H1 (cell line): ENCODE data around the gene ASTL. TPM values are rescaled to one million over a fixed set of nuclear protein-coding genes. Genes with fewer than 3 reads are reported as not detected.

Experiments
- CTCF ChIA-PET: fragments of 300-600 bp; sonication (Branson Sonifier 250); formaldehyde crosslinking; loops from one replicate; lab custom pipeline; 2021; ENCODE audit not compliant: partially characterized antibody; lab: Charles Lee
- POLR2A ChIA-PET: fragments of 300-600 bp; sonication (Branson Sonifier 250); formaldehyde crosslinking; loops from one replicate; lab custom pipeline; 2021; ENCODE audit warnings: inconsistent platforms; ENCODE audit not compliant: partially characterized antibody; lab: Charles Lee
- DNase-seq, 2 experiments: peaks; one replicate each; pipeline versions ENCODE4 v3.0.0 to v3.0.0-alpha.2; 2010 to 2022; ENCODE audit warnings: low spot score in 2 of 2, low read depth in 1 of 2, mixed read lengths in 1 of 2
- FAIRE-seq: peaks from 2 replicates; lab custom pipeline; 2011; peaks lifted over from hg19 to GRCh38; lab: Jason Lieb, UNC
- H2AFZ ChIP-seq: 2 replicates; pipeline ENCODE4 v1.8.1; 2012; ENCODE audit warnings: low read length, inconsistent platforms
- H2AK5ac ChIP-seq: 2 replicates; pipeline ENCODE4 v1.6.1; 2013; ENCODE audit warnings: low read depth, low read length
- H2BK120ac ChIP-seq: replicated peaks from 2 replicates; pipeline ENCODE3; 2013; ENCODE audit warnings: low read depth, low read length, inconsistent platforms
- H2BK12ac ChIP-seq: 2 replicates; pipeline ENCODE4 v1.6.1; 2013; ENCODE audit warnings: low read depth, low read length
- H2BK15ac ChIP-seq: 2 replicates; pipeline ENCODE4 v1.6.1; 2013; ENCODE audit warnings: low read length
- H2BK20ac ChIP-seq: 2 replicates; pipeline ENCODE4 v1.6.1; 2013; ENCODE audit warnings: low read length
- H2BK5ac ChIP-seq: 2 replicates; pipeline ENCODE4 v1.6.1; 2013; ENCODE audit warnings: low read depth, low read length
- H3K14ac ChIP-seq: 2 replicates; pipeline ENCODE4 v1.6.1; 2013; ENCODE audit warnings: inconsistent platforms; ENCODE audit not compliant: insufficient read length
- H3K18ac ChIP-seq: 2 replicates; pipeline ENCODE4 v1.6.1; 2013; ENCODE audit warnings: low read length; ENCODE audit errors: extremely low read depth
- H3K23ac ChIP-seq: 2 replicates; pipeline ENCODE4 v1.6.1; 2013; ENCODE audit warnings: inconsistent platforms; ENCODE audit not compliant: insufficient read length
- H3K23me2 ChIP-seq: 2 replicates; pipeline ENCODE4 v1.6.1; 2013; ENCODE audit warnings: low read depth, low read length
- H3K27ac ChIP-seq: 2 replicates; pipeline ENCODE4 v1.6.1; 2011; ENCODE audit warnings: low read depth, low read length, inconsistent platforms
- H3K27me3 ChIP-seq, 4 experiments: replicated peaks in 1 of 4; 1 replicate in 1 of 4; 2 replicates in 3 of 4; pipeline versions ENCODE4 v1.6.1 to v1.8.1; 2011 to 2013; ENCODE audit warnings: low read length in 3 of 4, mild to moderate bottlenecking in 3 of 4, inconsistent platforms in 2 of 4, mixed read lengths in 2 of 4, moderate library complexity in 1 of 4; ENCODE audit not compliant: control insufficient read depth in 3 of 4, insufficient read depth in 3 of 4; ENCODE audit errors: extremely low read depth in 1 of 4
- H3K36me3 ChIP-seq, 4 experiments: 2 replicates each; pipeline versions ENCODE4 v1.6.1 to v1.8.1; 2011 to 2013; ENCODE audit warnings: mild to moderate bottlenecking in 4 of 4, low read length in 3 of 4, moderate library complexity in 2 of 4, control low read depth in 1 of 4, inconsistent platforms in 1 of 4; ENCODE audit not compliant: insufficient read depth in 4 of 4, control insufficient read depth in 2 of 4
- H3K4ac ChIP-seq: replicated peaks from 2 replicates; pipeline ENCODE3; 2013; ENCODE audit warnings: low read length, low read depth, mixed read lengths, inconsistent platforms; ENCODE audit not compliant: insufficient read length
- H3K4me1 ChIP-seq, 4 experiments: replicated peaks in 1 of 4; 1 replicate in 1 of 4; 2 replicates in 3 of 4; pipeline versions ENCODE4 v1.6.1 to v1.8.1; 2011 to 2013; ENCODE audit warnings: low read length in 3 of 4, inconsistent platforms in 2 of 4, mixed read lengths in 1 of 4; ENCODE audit not compliant: insufficient read depth in 4 of 4, control insufficient read depth in 3 of 4
- H3K4me2 ChIP-seq, 2 experiments: 2 replicates each; pipeline versions ENCODE4 v1.6.1 to v1.8.1; 2011 to 2013; ENCODE audit warnings: low read depth in 2 of 2, low read length in 2 of 2, control low read depth in 1 of 2, inconsistent platforms in 1 of 2, mild to moderate bottlenecking in 1 of 2; ENCODE audit not compliant: insufficient read depth in 1 of 2
- H3K4me3 ChIP-seq, 4 experiments: fragments of 200-600, 300-600 bp in 1 of 4; sonication (generic), shearing (Covaris generic), sonication (Bioruptor Twin) in 1 of 4; 2 replicates each; pipeline versions ENCODE4 v1.5.1 to v1.8.1; 2011 to 2016; ENCODE audit warnings: low read length in 4 of 4, low read depth in 3 of 4, control low read depth in 2 of 4, inconsistent platforms in 2 of 4, mild to moderate bottlenecking in 2 of 4, mixed read lengths in 1 of 4, moderate library complexity in 1 of 4; ENCODE audit not compliant: insufficient read depth in 2 of 4; ENCODE audit errors: extremely low read depth in 1 of 4
- H3K56ac ChIP-seq: replicated peaks from 2 replicates; pipeline ENCODE3; 2013; ENCODE audit warnings: low read depth, mild to moderate bottlenecking, mixed read lengths, low read length, inconsistent platforms; ENCODE audit not compliant: insufficient read length
- H3K79me1 ChIP-seq: 2 replicates; pipeline ENCODE4 v1.6.1; 2013; ENCODE audit warnings: low read depth, low read length, control low read depth
- H3K79me2 ChIP-seq, 2 experiments: 2 replicates each; pipeline versions ENCODE4 v1.6.1 to v1.8.1; 2012 to 2013; ENCODE audit warnings: low read length in 2 of 2, mild to moderate bottlenecking in 2 of 2, inconsistent platforms in 1 of 2; ENCODE audit not compliant: insufficient read depth in 2 of 2, control insufficient read depth in 1 of 2
- H3K9ac ChIP-seq, 4 experiments: replicated peaks in 1 of 4; 1 replicate in 1 of 4; 2 replicates in 3 of 4; pipeline versions ENCODE4 v1.6.1 to v1.8.1; 2011 to 2013; ENCODE audit warnings: low read depth in 3 of 4, low read length in 3 of 4, control low read depth in 2 of 4, mild to moderate bottlenecking in 2 of 4, moderate library complexity in 2 of 4, inconsistent platforms in 1 of 4; ENCODE audit errors: extremely low read depth in 1 of 4
- H3K9me3 ChIP-seq, 2 experiments: 2 replicates each; pipeline versions ENCODE4 v1.6.1 to v1.8.1; 2012 to 2013; ENCODE audit warnings: mild to moderate bottlenecking in 2 of 2, moderate library complexity in 2 of 2, control low read depth in 1 of 2, inconsistent platforms in 1 of 2, low read depth in 1 of 2, low read length in 1 of 2, mixed read lengths in 1 of 2; ENCODE audit not compliant: insufficient read depth in 2 of 2
- H4K20me1 ChIP-seq, 2 experiments: replicated peaks in 1 of 2; 2 replicates each; pipeline versions ENCODE3 to v1.8.1; 2011 to 2013; ENCODE audit warnings: inconsistent platforms in 2 of 2, low read length in 2 of 2, mild to moderate bottlenecking in 1 of 2; ENCODE audit not compliant: insufficient read depth in 2 of 2, control insufficient read depth in 1 of 2
- H4K5ac ChIP-seq: 2 replicates; pipeline ENCODE4 v1.6.1; 2013; ENCODE audit warnings: low read length, low read depth, mixed read lengths, inconsistent platforms; ENCODE audit not compliant: insufficient read length
- H4K8ac ChIP-seq: 2 replicates; pipeline ENCODE4 v1.8.0; 2013; ENCODE audit warnings: mild to moderate bottlenecking, moderate library complexity, low read length, inconsistent platforms; ENCODE audit not compliant: insufficient read depth; ENCODE audit errors: extremely low read depth
- H4K91ac ChIP-seq: replicated peaks from 2 replicates; pipeline ENCODE3; 2013; ENCODE audit warnings: low read length, mixed read lengths, inconsistent platforms; ENCODE audit not compliant: insufficient read length
- BACH1 ChIP-seq: IDR thresholded peaks from 2 replicates; pipeline ENCODE4 v1.6.1; 2012; ENCODE audit warnings: low read length, improper control_type of control experiment
- BCL11A ChIP-seq, 2 experiments: IDR thresholded peaks; one replicate each; pipeline ENCODE4 v1.6.1; 2011; ENCODE audit warnings: low read depth in 2 of 2, low read length in 2 of 2, mild to moderate bottlenecking in 2 of 2
- BRCA1 ChIP-seq: IDR thresholded peaks from 2 replicates; pipeline ENCODE4 v1.6.1; 2012; ENCODE audit warnings: low read depth, low read length, improper control_type of control experiment
- MAX ChIP-seq: IDR thresholded peaks from 2 replicates; pipeline ENCODE4 v1.6.1; 2012; ENCODE audit warnings: inconsistent platforms
- polyA plus RNA-seq, 7 experiments: library from polyadenylated mRNA; depleted of rRNA in 3 of 7; stranded (reverse) in 5 of 7; unstranded in 2 of 7; fragments of >200 nt in 5 of 7; fragments of 200-250 nt in 2 of 7; gene quantifications; 1 replicate in 5 of 7; 2 replicates in 1 of 7; 4 replicates in 1 of 7; pipeline versions ENCODE4 v1.2.1 to v1.2.3, GENCODE V29; 2011 to 2013; ENCODE audit warnings: missing spikeins in 2 of 7, mixed read lengths in 2 of 7
- total RNA-seq: library from RNA; stranded (reverse); fragmentation: NEBNext Ultra II Directional; extraction: Animal tissue kit (Norgen Biotek cat#: 25700); gene quantifications from 2 replicates; pipeline ENCODE4 v1.2.1, GENCODE V29; 2021

Gene ASTL
- total and polyA plus RNA-seq, 2 of the 8 experiments (the other 6 are each of a cell fraction or from before 2014, with no cell fraction given), result 0.60 to 1.4 TPM

- ChIA-PET POLR2A (interaction anchor here (1.2 kb wide), 1 partner anchor 30 kb away, joined by 4 read pairs; no protein-coding TSS in a partner anchor), CTCF (interaction anchor here (0.8 to 2.8 kb wide), 7 partner anchors 21 to 188 kb away, joined by 3 to 12 read pairs (median 3); partner anchors contain the start of gene ASTL)
- FAIRE-seq (no peak), DNase-seq (no peak)
- H2BK120ac ChIP-seq, result no peak overlapping the region
- H3K27ac ChIP-seq, result no peak overlapping the region
- peaks cover 0 to 7% of the 10 kb centered on the region in 2 experiments for H4K20me1 ChIP-seq
- H3K9me3 ChIP-seq, result no peaks in the 10 kb centered on the region
- no peak overlapping the region for H2AFZ ChIP-seq
- H2BK20ac ChIP-seq, result no peak overlapping the region
- H3K23me2 ChIP-seq, result no peaks in the 10 kb centered on the region
- H4K8ac ChIP-seq, result no peak overlapping the region
- no peak overlapping the region for H2AK5ac ChIP-seq
- H2BK5ac ChIP-seq, result no peak overlapping the region
- no peak overlapping the region for H3K18ac ChIP-seq
- no peak overlapping the region for H4K5ac ChIP-seq
- H3K4ac ChIP-seq, result no peak overlapping the region
- H3K36me3 ChIP-seq, result peaks cover 3 to 16% (median 10%) of the 10 kb centered on the region in 4 experiments; a peak in 5 of 8 replicates
- no peak overlapping the region for H3K14ac ChIP-seq
- no peaks in the 10 kb centered on the region for H3K27me3 ChIP-seq
- H2BK15ac ChIP-seq, result no peak overlapping the region
- H4K91ac ChIP-seq, result no peak overlapping the region
- H3K4me2 ChIP-seq, result no peak overlapping the region
- no peak overlapping the region for H3K56ac ChIP-seq
- no peak overlapping the region for H3K4me3 ChIP-seq
- no peak overlapping the region for H2BK12ac ChIP-seq
- no peaks in the 10 kb centered on the region for H3K4me1 ChIP-seq
- H3K23ac ChIP-seq, result no peak overlapping the region
- H3K79me1 ChIP-seq, result no peaks in the 10 kb centered on the region
- no peaks in the 10 kb centered on the region for H3K79me2 ChIP-seq
- H3K9ac ChIP-seq, result no peak overlapping the region
- TF ChIP-seq MAX (no peak), BRCA1 (no peak), BACH1 (no peak), BCL11A (IDR thresholded peaks at IDR 0.05; ENCODE audit: low read depth in 2 of 2, low read length in 2 of 2) (no peak)
Observed at GRCh38 chr2:96180521-96180920, 42.2 kb upstream of the ASTL start.
